ENCODE results near the gene PODXL. TPM values are rescaled to one million over a fixed set of nuclear protein-coding genes. Genes with fewer than 3 reads are reported as not detected.

PODXL gene
- total RNA-seq, 2 donors from 2014 or later, result 11.2 to 14.6 TPM

DNA sequence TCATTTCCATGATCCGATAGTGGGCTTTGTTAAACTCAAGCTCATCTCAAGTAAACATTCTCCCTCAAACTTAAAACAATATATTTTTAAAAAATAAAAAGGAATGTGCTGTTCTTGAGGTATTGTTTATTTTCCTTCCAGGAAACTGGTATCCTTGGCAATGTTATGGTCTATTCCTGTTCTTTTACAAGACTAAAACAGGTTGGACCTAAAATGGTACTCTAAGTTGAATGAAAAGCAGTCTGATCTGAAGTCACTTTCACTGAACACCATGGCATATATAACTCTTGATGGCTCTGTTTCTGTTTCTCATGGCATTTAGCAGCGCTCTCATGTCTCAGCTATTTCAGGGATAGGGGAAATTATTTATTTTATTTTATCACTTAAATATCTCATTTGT lies 70.1 kb downstream of the PODXL start:
- no peak overlapping the region for H3K4me3 ChIP-seq
- no peak overlapping the region for H3K9ac ChIP-seq (ENCODE audit: low read depth in 2 of 2, low read length in 2 of 2)
- H3K9me3 ChIP-seq, result no peaks in the 10 kb centered on the region
- no peak overlapping the region for H3K27ac ChIP-seq
- no peaks in the 10 kb centered on the region for H3K36me3 ChIP-seq
- no peak for DNase-seq
- no peaks in the 10 kb centered on the region for H3K4me1 ChIP-seq
- no peaks in the 10 kb centered on the region for H3K27me3 ChIP-seq
- intact Hi-C loops (cut with DNase I), result no loop called here
- TF ChIP-seq, protein P1, sequence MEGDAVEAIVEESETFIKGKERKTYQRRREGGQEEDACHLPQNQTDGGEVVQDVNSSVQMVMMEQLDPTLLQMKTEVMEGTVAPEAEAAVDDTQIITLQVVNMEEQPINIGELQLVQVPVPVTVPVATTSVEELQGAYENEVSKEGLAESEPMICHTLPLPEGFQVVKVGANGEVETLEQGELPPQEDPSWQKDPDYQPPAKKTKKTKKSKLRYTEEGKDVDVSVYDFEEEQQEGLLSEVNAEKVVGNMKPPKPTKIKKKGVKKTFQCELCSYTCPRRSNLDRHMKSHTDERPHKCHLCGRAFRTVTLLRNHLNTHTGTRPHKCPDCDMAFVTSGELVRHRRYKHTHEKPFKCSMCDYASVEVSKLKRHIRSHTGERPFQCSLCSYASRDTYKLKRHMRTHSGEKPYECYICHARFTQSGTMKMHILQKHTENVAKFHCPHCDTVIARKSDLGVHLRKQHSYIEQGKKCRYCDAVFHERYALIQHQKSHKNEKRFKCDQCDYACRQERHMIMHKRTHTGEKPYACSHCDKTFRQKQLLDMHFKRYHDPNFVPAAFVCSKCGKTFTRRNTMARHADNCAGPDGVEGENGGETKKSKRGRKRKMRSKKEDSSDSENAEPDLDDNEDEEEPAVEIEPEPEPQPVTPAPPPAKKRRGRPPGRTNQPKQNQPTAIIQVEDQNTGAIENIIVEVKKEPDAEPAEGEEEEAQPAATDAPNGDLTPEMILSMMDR (IDR thresholded peaks at IDR 0.05), result no peak

DNA sequence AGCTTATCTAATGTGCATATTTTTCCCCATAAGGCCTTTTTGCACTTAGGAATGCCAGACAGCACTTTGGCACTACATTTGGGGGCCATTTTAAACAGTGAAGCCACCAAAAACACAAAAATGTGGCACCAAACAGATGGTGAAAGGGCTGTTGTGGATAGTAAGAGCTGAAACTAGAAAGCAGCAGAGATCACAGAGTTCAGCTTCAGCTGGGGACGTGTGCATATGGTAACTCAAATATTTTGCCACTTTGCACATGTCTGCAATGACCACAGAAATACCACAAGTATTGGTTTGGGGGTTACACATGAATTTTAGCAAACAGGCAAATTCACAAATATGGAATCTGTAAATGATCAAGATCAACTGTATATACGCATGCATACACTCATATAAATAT lies 72.8 kb downstream of the PODXL start:
- no peak for DNase-seq
- H3K27ac ChIP-seq, result no peak overlapping the region
- no peak overlapping the region for H3K9ac ChIP-seq (ENCODE audit: low read depth in 2 of 2, low read length in 2 of 2)
- H3K27me3 ChIP-seq, result no peaks in the 10 kb centered on the region
- TF ChIP-seq, protein P1 (IDR thresholded peaks at IDR 0.05), result no peak
- H3K4me1 ChIP-seq, result no peaks in the 10 kb centered on the region
- H3K9me3 ChIP-seq, result no peaks in the 10 kb centered on the region
- intact Hi-C loops (cut with DNase I), result no loop called here
- H3K4me3 ChIP-seq, result no peak overlapping the region
- no peaks in the 10 kb centered on the region for H3K36me3 ChIP-seq

DNA sequence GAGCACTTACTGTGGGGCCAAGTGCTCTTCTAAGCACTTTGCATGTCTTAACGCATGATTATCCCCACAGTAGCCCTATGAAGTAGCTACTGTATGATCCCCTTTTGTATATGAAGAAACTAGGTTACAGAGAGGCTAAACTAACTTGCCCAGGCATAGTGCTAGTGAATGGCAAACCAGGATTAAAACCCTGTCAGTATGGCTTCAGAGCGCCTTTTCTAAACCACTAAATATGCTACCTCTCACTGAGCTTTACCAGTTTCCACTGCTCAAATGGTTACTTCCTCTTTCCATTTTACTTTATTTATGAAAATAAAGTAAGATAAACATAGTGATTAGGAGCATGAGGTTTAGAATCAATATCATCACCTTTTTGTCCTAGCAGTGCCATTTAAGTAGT lies 73.6 kb downstream of the PODXL start:
- intact Hi-C loops (cut with DNase I), result no loop called here
- H3K9me3 ChIP-seq, result no peaks in the 10 kb centered on the region
- H3K36me3 ChIP-seq, result no peaks in the 10 kb centered on the region
- no peak overlapping the region for H3K4me3 ChIP-seq
- H3K4me1 ChIP-seq, result no peaks in the 10 kb centered on the region
- no peak for DNase-seq
- no peaks in the 10 kb centered on the region for H3K27me3 ChIP-seq
- TF ChIP-seq, protein P1 (IDR thresholded peaks at IDR 0.05), result no peak
- H3K27ac ChIP-seq, result no peak overlapping the region
- no peak overlapping the region for H3K9ac ChIP-seq (ENCODE audit: low read depth in 2 of 2, low read length in 2 of 2)

DNA sequence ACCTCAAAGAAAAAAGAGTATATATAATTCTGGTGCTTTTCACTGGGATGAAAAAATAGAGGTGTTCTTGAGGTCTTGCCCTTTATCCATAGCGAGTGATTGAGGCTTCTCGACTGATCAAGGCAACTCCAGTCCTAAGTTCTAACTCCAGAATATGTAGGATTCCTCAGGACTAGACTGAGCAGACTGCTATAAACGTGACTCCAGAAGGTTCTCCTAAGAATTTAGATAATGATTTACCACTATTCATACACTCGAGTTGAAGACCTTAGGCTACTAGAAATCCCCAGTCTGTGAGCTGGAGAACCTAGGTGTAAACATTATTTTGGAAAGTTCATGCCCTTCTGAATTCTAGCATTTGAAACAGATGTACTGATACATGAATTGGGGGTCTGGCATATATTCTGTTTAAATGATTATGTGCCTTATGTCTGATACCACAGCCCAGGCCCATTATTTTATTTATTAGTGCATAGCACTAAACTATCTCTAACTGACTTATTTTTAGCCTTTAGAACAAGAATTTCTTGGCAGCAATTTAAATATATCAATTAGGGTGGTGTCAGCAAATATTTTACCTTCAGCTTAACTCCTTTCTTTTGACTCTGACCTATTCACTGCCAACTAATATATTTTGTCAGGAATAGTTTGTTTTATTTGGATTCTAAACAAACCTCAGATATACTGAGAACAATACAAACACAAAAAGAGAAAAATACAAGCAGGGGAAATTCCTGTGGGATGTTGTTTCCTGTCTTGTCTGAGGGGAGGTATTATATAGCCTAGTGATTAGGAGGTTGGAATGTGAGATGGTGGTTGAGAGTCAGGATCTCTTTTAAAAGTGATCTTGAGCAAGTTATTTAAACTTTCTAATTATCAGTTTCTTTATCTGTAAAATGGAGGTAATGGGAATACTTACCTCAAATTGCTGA lies 75.8 kb downstream of the PODXL start:
- no peak for DNase-seq
- Histone ChIP-seq H3K4me1 (no peaks in the 10 kb centered on the region), H3K27ac (no peak overlapping the region), H3K36me3 (no peaks in the 10 kb centered on the region), H3K27me3 (no peaks in the 10 kb centered on the region), H3K4me3 (no peak overlapping the region), H3K9ac (ENCODE audit: low read depth in 2 of 2, low read length in 2 of 2) (no peak overlapping the region), H3K9me3 (no peaks in the 10 kb centered on the region)
- intact Hi-C loops (cut with DNase I), result no loop called here
- TF ChIP-seq, protein P1 (IDR thresholded peaks at IDR 0.05), result no peak

DNA sequence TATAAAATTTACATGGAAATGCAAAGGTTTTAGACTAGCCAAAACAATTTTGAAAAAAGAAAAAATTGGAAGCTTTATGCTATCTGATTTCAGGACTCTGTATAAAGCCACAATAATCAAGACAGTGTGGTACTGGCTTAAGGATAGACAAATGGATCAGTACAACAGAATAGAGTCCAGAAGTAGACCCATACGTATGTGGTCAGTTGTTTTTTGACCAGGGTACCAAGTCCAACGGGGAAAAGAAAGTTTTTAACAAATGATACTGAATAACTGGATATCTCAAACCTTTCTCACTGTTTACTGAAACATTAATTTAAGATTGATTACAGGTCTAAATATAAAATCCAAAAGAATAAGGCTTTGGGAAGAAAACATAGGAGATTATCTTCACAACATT lies 79.7 kb downstream of the PODXL start:
- no peak overlapping the region for H3K4me3 ChIP-seq
- H3K4me1 ChIP-seq, result no peaks in the 10 kb centered on the region
- H3K36me3 ChIP-seq, result no peaks in the 10 kb centered on the region
- no peak overlapping the region for H3K27ac ChIP-seq
- H3K9ac ChIP-seq (ENCODE audit: low read depth in 2 of 2, low read length in 2 of 2), result no peak overlapping the region
- no peaks in the 10 kb centered on the region for H3K27me3 ChIP-seq
- TF ChIP-seq, protein P1 (IDR thresholded peaks at IDR 0.05), result no peak
- no peak for DNase-seq
- intact Hi-C loops (cut with DNase I), result no loop called here
- H3K9me3 ChIP-seq, result no peaks in the 10 kb centered on the region

Data from colonic mucosa (tissue), 4 donors.